HepG2 (cell line): ENCODE results near the gene NPPC. TPM values are rescaled to one million over a fixed set of nuclear protein-coding genes. Genes with fewer than 3 reads are reported as not detected.

Experiments
- ATAC-seq: fragments of 200-7000 bp; cut with Tn5 transposase; 3 replicates; pipeline ENCODE4 v1.9.1; 2020; ENCODE audit warnings: mild to moderate bottlenecking, moderate library complexity
- BruUV-seq: library from RNA; stranded (reverse); fragments of 400-500 nt; replicated peaks from 2 replicates; lab custom pipeline; 2021; lab: Mats Ljungman, UMichigan
- CTCF ChIA-PET: fragments of 300-600 bp; formaldehyde crosslinking; extraction: SDS; loops from one replicate; lab custom pipeline; 2021; ENCODE audit warnings: low total read pairs, inconsistent platforms, low intra/inter-chr PET ratio; lab: Yijun Ruan, JAX
- POLR2A ChIA-PET: fragments of 350-600 bp; sonication (Branson Sonifier 250); formaldehyde crosslinking; loops from one replicate; lab custom pipeline; 2020; ENCODE audit warnings: antibody characterized with exemption, inconsistent platforms; lab: Yijun Ruan, JAX
- DNase-seq: peaks from one replicate; pipeline ENCODE4 v3.0.0-alpha.2; 2015; ENCODE audit warnings: low spot score
- FAIRE-seq: peaks from 3 replicates; lab custom pipeline; 2011; peaks lifted over from hg19 to GRCh38; lab: Jason Lieb, UNC
- H2AFZ ChIP-seq: one replicate; pipeline ENCODE4 v1.6.1; 2011; ENCODE audit warnings: low read length, inconsistent platforms
- H3K27ac ChIP-seq: fragments of 300-600 bp; 3 replicates; pipeline ENCODE4 v1.8.0; 2011; ENCODE audit warnings: mixed run types, mild to moderate bottlenecking, mixed read lengths, low read length, inconsistent platforms; ENCODE audit not compliant: insufficient read depth; ENCODE audit errors: extremely low read length
- H3K27me3 ChIP-seq, 2 experiments: fragments of 200-600 bp in 1 of 2; 2 replicates in 1 of 2; 3 replicates in 1 of 2; pipeline versions ENCODE4 v1.6.0 to v1.8.0; 2011; ENCODE audit warnings: low read length in 2 of 2, mild to moderate bottlenecking in 2 of 2, moderate library complexity in 2 of 2, inconsistent platforms in 1 of 2; ENCODE audit not compliant: insufficient read depth in 2 of 2, control insufficient read depth in 1 of 2
- H3K36me3 ChIP-seq, 2 experiments: fragments of 200-600 bp in 1 of 2; replicated peaks in 1 of 2; 2 replicates in 1 of 2; 3 replicates in 1 of 2; pipeline versions ENCODE4 v1.5.1 to v1.8.0; 2011; ENCODE audit warnings: low read length in 2 of 2, inconsistent platforms in 1 of 2; ENCODE audit not compliant: insufficient read depth in 2 of 2, control insufficient read depth in 1 of 2
- H3K4me1 ChIP-seq: 2 replicates; pipeline ENCODE4 v1.5.1; 2012; ENCODE audit warnings: low read length, inconsistent platforms; ENCODE audit not compliant: insufficient read depth
- H3K4me2 ChIP-seq: 2 replicates; pipeline ENCODE4 v1.6.0; 2011; ENCODE audit warnings: low read depth, low read length, inconsistent platforms
- H3K4me3 ChIP-seq, 3 experiments: fragments of 200-600 bp in 1 of 3; sonication (generic), shearing (Covaris generic) in 1 of 3; replicated peaks in 1 of 3; 2 replicates each; pipeline ENCODE4 v1.5.1; 2011 to 2016; ENCODE audit warnings: low read length in 3 of 3, inconsistent platforms in 2 of 3, low read depth in 2 of 3, mild to moderate bottlenecking in 2 of 3, control low read depth in 1 of 3, mixed read lengths in 1 of 3; ENCODE audit not compliant: insufficient read depth in 1 of 3
- H3K79me2 ChIP-seq: one replicate; pipeline ENCODE4 v1.6.1; 2011; ENCODE audit warnings: low read length, inconsistent platforms; ENCODE audit not compliant: insufficient read depth
- H3K9ac ChIP-seq: 2 replicates; pipeline ENCODE4 v1.6.0; 2011; ENCODE audit warnings: mild to moderate bottlenecking, low read depth, low read length, inconsistent platforms; ENCODE audit not compliant: insufficient read depth
- H3K9me3 ChIP-seq: 2 replicates; pipeline ENCODE4 v1.5.1; 2012; ENCODE audit warnings: mild to moderate bottlenecking, low read length
- H4K20me1 ChIP-seq: 2 replicates; pipeline ENCODE4 v1.6.0; 2011; ENCODE audit warnings: inconsistent platforms, mild to moderate bottlenecking, low read length, moderate library complexity; ENCODE audit not compliant: insufficient read depth
- DMTF1 ChIP-seq: sonication (generic); formaldehyde crosslinking; IDR thresholded peaks from 2 replicates; pipeline ENCODE4 v1.4.0; 2020; ENCODE audit warnings: mild to moderate bottlenecking, missing genetic modification reagents
- MAFF ChIP-seq: IDR thresholded peaks from 2 replicates; pipeline ENCODE4 v1.6.1; 2011; ENCODE audit warnings: low read depth, low read length, improper control_type of control experiment
- NFE2 ChIP-seq: sonication (generic); formaldehyde crosslinking; IDR thresholded peaks from 2 replicates; pipeline ENCODE4 v1.4.0; 2020; ENCODE audit warnings: missing genetic modification reagents
- TMF1 ChIP-seq: sonication (generic); formaldehyde crosslinking; IDR thresholded peaks from 2 replicates; pipeline ENCODE4 v1.8.1; 2022; ENCODE audit warnings: low read depth, missing genetic modification reagents
- ZNF326 ChIP-seq: sonication (generic); formaldehyde crosslinking; IDR thresholded peaks from 2 replicates; pipeline ENCODE4 v1.4.0; 2020; ENCODE audit warnings: missing genetic modification reagents, borderline replicate concordance
- ZNF572 ChIP-seq: sonication (generic); formaldehyde crosslinking; IDR thresholded peaks from 2 replicates; pipeline ENCODE4 v1.5.1; 2020; ENCODE audit warnings: mild to moderate bottlenecking, missing genetic modification reagents
- ZNF589 ChIP-seq: sonication (generic); formaldehyde crosslinking; conservative IDR thresholded peaks from 2 replicates; pipeline ENCODE4 v1.8.0; 2022; ENCODE audit warnings: mild to moderate bottlenecking, moderate library complexity, missing genetic modification reagents
- WGBS: methylation state at CpG from one replicate; pipeline ENCODE4 v1.1.6; 2017; ENCODE audit warnings: low lambda C conversion rate; 5-methylcytosine and 5-hydroxymethylcytosine counted together
- in situ Hi-C: cut with HindIII; loops from 2 replicates; pipeline ENCODE4 v1.10.0; 2017; ENCODE audit warnings: low pct_unique_long_range_greater_than_20kb; ENCODE audit not compliant: extremely low pct_ligation_motif_present
- intact Hi-C: fragments of 100-400 bp; cut with micrococcal nuclease; formaldehyde crosslinking; loops from one replicate; pipeline ENCODE4 v1.10.0; 2022; ENCODE audit not compliant: unreplicated experiment
- polyA plus RNA-seq, 8 experiments: library from polyadenylated mRNA; depleted of rRNA in 3 of 8; stranded (reverse) in 7 of 8; unstranded in 1 of 8; fragments of >200 nt; fragmentation: Illumina TruSeq in 4 of 8; extraction: Trizol in 4 of 8; gene quantifications; 2 replicates each; pipeline versions ENCODE4 v1.2.1 to v1.2.3, GENCODE V29; 2011 to 2016; ENCODE audit warnings: low read depth in 4 of 8, missing spikeins in 1 of 8, mixed read lengths in 1 of 8; ENCODE audit not compliant: insufficient read depth in 1 of 8
- total RNA-seq, 5 experiments: library from RNA; depleted of rRNA; stranded (reverse); fragments of >200 nt; fragmentation: Illumina TruSeq; extraction: Trizol; gene quantifications; 2 replicates each; pipeline ENCODE4 v1.2.3, GENCODE V29; 2016; ENCODE audit warnings: low read depth in 1 of 5
- TF ChIP-seq, protein P1 (sequence below): IDR thresholded peaks from 2 replicates; pipeline ENCODE4 v1.6.1; 2016; ENCODE audit warnings: low read depth, missing genetic modification reagents, missing compliant biosample characterization

The NPPC gene
- total and polyA plus RNA-seq, 2 of the 13 experiments (the other 11 are each of a cell fraction or from before 2014, with no cell fraction given), result 0.11 TPM; not detected in 1

- Histone ChIP-seq H4K20me1 (no peaks in the 10 kb centered on the region; the same call in 1 of the 2 replicates), H3K27ac (no peak overlapping the region), H3K4me1 (peaks cover 30% of the 10 kb centered on the region), H3K4me3 (no peak overlapping the region), H3K9me3 (no peaks in the 10 kb centered on the region), H3K9ac (no peak overlapping the region), H3K27me3 (peaks cover 15 to 90% of the 10 kb centered on the region in 2 experiments; a peak in 4 of 5 replicates), H3K79me2 (no peaks in the 10 kb centered on the region), H3K4me2 (no peak overlapping the region), H2AFZ (no peak overlapping the region), H3K36me3 (no peaks in the 10 kb centered on the region)
- TF ChIP-seq DMTF1 (CRISPR knock-in tag) (no peak), NFE2 (no peak), ZNF572 (CRISPR knock-in tag) (no peak), ZNF589 (CRISPR knock-in tag) (no peak), ZNF326 (CRISPR knock-in tag) (no peak), TMF1 (CRISPR knock-in tag) (no peak), MAFF (no peak)
- TF ChIP-seq, protein P1, sequence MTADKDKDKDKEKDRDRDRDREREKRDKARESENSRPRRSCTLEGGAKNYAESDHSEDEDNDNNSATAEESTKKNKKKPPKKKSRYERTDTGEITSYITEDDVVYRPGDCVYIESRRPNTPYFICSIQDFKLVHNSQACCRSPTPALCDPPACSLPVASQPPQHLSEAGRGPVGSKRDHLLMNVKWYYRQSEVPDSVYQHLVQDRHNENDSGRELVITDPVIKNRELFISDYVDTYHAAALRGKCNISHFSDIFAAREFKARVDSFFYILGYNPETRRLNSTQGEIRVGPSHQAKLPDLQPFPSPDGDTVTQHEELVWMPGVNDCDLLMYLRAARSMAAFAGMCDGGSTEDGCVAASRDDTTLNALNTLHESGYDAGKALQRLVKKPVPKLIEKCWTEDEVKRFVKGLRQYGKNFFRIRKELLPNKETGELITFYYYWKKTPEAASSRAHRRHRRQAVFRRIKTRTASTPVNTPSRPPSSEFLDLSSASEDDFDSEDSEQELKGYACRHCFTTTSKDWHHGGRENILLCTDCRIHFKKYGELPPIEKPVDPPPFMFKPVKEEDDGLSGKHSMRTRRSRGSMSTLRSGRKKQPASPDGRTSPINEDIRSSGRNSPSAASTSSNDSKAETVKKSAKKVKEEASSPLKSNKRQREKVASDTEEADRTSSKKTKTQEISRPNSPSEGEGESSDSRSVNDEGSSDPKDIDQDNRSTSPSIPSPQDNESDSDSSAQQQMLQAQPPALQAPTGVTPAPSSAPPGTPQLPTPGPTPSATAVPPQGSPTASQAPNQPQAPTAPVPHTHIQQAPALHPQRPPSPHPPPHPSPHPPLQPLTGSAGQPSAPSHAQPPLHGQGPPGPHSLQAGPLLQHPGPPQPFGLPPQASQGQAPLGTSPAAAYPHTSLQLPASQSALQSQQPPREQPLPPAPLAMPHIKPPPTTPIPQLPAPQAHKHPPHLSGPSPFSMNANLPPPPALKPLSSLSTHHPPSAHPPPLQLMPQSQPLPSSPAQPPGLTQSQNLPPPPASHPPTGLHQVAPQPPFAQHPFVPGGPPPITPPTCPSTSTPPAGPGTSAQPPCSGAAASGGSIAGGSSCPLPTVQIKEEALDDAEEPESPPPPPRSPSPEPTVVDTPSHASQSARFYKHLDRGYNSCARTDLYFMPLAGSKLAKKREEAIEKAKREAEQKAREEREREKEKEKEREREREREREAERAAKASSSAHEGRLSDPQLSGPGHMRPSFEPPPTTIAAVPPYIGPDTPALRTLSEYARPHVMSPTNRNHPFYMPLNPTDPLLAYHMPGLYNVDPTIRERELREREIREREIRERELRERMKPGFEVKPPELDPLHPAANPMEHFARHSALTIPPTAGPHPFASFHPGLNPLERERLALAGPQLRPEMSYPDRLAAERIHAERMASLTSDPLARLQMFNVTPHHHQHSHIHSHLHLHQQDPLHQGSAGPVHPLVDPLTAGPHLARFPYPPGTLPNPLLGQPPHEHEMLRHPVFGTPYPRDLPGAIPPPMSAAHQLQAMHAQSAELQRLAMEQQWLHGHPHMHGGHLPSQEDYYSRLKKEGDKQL (CRISPR knock-in tag), result no peak
- ATAC-seq (no peak), FAIRE-seq (no peak), DNase-seq (no peak)
- in situ Hi-C loops (loop anchor here (10.0 kb wide), 1 partner anchor 224 kb away; no protein-coding TSS in a partner anchor), intact Hi-C loops (no loop called here)
- no TSS peak for BruUV-seq
- POLR2A ChIA-PET, result no interaction called here
- 18% methylated on average over 5 of the region's 5 CpGs for WGBS
- CTCF ChIA-PET, result interaction anchor here (1.1 kb wide), 1 partner anchor 15 kb away, joined by 3 read pairs; no protein-coding TSS in a partner anchor
Measured at GRCh38 chr2:231920795-231921194, 5.4 kb downstream of the NPPC start.
